H9 (cell line): Measurements from ENCODE around the gene NTSR2. TPM values are rescaled to one million over a fixed set of nuclear protein-coding genes. Genes with fewer than 3 reads are reported as not detected.

ENCODE experiments used
- DNase-seq: peaks from one replicate; pipeline ENCODE4 v3.0.0-alpha.2; 2017
- H2AFZ ChIP-seq: one replicate; pipeline ENCODE4 v1.6.1; 2013; ENCODE audit warnings: mild to moderate bottlenecking, low read length, control low read depth, moderate library complexity
- H2AK5ac ChIP-seq: 2 replicates; pipeline ENCODE4 v1.6.1; 2013; ENCODE audit warnings: low read length, control low read depth, mixed read lengths; ENCODE audit not compliant: insufficient read length
- H2BK120ac ChIP-seq: one replicate; pipeline ENCODE4 v1.6.1; 2013; ENCODE audit warnings: low read depth, mild to moderate bottlenecking, low read length, control low read depth, inconsistent platforms; ENCODE audit not compliant: poor library complexity, severe bottlenecking
- H2BK12ac ChIP-seq: 2 replicates; pipeline ENCODE4 v1.6.1; 2013; ENCODE audit warnings: low read length, control low read depth, mixed read lengths, low read depth; ENCODE audit not compliant: insufficient read length
- H2BK15ac ChIP-seq: 2 replicates; pipeline ENCODE4 v1.6.1; 2013; ENCODE audit warnings: low read depth, low read length, control low read depth
- H2BK20ac ChIP-seq: one replicate; pipeline ENCODE4 v1.6.1; 2013; ENCODE audit warnings: low read depth, mild to moderate bottlenecking, low read length, control low read depth, inconsistent platforms; ENCODE audit not compliant: poor library complexity, severe bottlenecking
- H2BK5ac ChIP-seq: 2 replicates; pipeline ENCODE4 v1.6.1; 2013; ENCODE audit warnings: low read length, control low read depth, mixed read lengths; ENCODE audit not compliant: insufficient read length
- H3K14ac ChIP-seq: 2 replicates; pipeline ENCODE4 v1.6.1; 2013; ENCODE audit warnings: low read length, control low read depth; ENCODE audit not compliant: insufficient read depth
- H3K18ac ChIP-seq: 2 replicates; pipeline ENCODE4 v1.6.1; 2013; ENCODE audit warnings: low read depth, mild to moderate bottlenecking, mixed read lengths, low read length, control low read depth; ENCODE audit not compliant: insufficient read length
- H3K23ac ChIP-seq: 2 replicates; pipeline ENCODE4 v1.6.1; 2013; ENCODE audit warnings: low read length, control low read depth, mixed read lengths, low read depth; ENCODE audit not compliant: insufficient read length
- H3K23me2 ChIP-seq: 2 replicates; pipeline ENCODE4 v1.6.1; 2013; ENCODE audit warnings: low read depth, mild to moderate bottlenecking, mixed read lengths, low read length, control low read depth; ENCODE audit not compliant: insufficient read length, poor library complexity, severe bottlenecking
- H3K27ac ChIP-seq: 2 replicates; pipeline ENCODE4 v1.5.1; 2013; ENCODE audit warnings: low read length, control low read depth, mixed read lengths, low read depth; ENCODE audit not compliant: insufficient read length
- H3K27me3 ChIP-seq: 2 replicates; pipeline ENCODE4 v1.6.1; 2013; ENCODE audit warnings: low read length, control low read depth, inconsistent platforms; ENCODE audit not compliant: insufficient read depth
- H3K4ac ChIP-seq: 2 replicates; pipeline ENCODE4 v1.6.1; 2013; ENCODE audit warnings: low read depth, mild to moderate bottlenecking, control low read depth, inconsistent platforms, low read length, moderate library complexity
- H3K4me1 ChIP-seq: 2 replicates; pipeline ENCODE4 v1.6.1; 2013; ENCODE audit warnings: low read length, control low read depth, inconsistent platforms; ENCODE audit not compliant: insufficient read depth
- H3K4me2 ChIP-seq: 2 replicates; pipeline ENCODE4 v1.6.1; 2013; ENCODE audit warnings: low read length, control low read depth, mixed read lengths; ENCODE audit not compliant: insufficient read length, insufficient read depth
- H3K56ac ChIP-seq: 2 replicates; pipeline ENCODE4 v1.6.1; 2013; ENCODE audit warnings: low read depth, mild to moderate bottlenecking, mixed read lengths, low read length, control low read depth; ENCODE audit not compliant: insufficient read length
- H3K79me1 ChIP-seq: 2 replicates; pipeline ENCODE4 v1.6.1; 2013; ENCODE audit warnings: low read depth, mild to moderate bottlenecking, moderate library complexity, low read length, control low read depth, inconsistent platforms; ENCODE audit not compliant: insufficient read depth, poor library complexity, severe bottlenecking
- H3K79me2 ChIP-seq: 2 replicates; pipeline ENCODE4 v1.6.1; 2013; ENCODE audit warnings: low read length, control low read depth, inconsistent platforms; ENCODE audit not compliant: insufficient read depth
- H3K9ac ChIP-seq: 2 replicates; pipeline ENCODE4 v1.6.1; 2013; ENCODE audit warnings: low read length, control low read depth, mixed read lengths; ENCODE audit not compliant: insufficient read length; ENCODE audit errors: extremely low read depth
- H3K9me3 ChIP-seq: one replicate; pipeline ENCODE4 v1.6.1; 2013; ENCODE audit warnings: low read depth, low read length, inconsistent platforms; ENCODE audit not compliant: control insufficient read depth
- H3T11ph ChIP-seq: one replicate; pipeline ENCODE4 v1.6.1; 2013; ENCODE audit warnings: mild to moderate bottlenecking, low read length, control low read depth, inconsistent platforms
- H4K20me1 ChIP-seq: one replicate; pipeline ENCODE4 v1.6.1; 2013; ENCODE audit not compliant: control insufficient read depth, insufficient read length, insufficient read depth
- H4K5ac ChIP-seq: 2 replicates; pipeline ENCODE4 v1.6.1; 2013; ENCODE audit warnings: low read depth, mild to moderate bottlenecking, mixed read lengths, low read length, control low read depth; ENCODE audit not compliant: insufficient read length
- H4K8ac ChIP-seq: replicated peaks from 2 replicates; pipeline ENCODE4 v1.6.1; 2013; ENCODE audit warnings: low read length, control low read depth, mixed read lengths, low read depth; ENCODE audit not compliant: insufficient read length
- H4K91ac ChIP-seq: 2 replicates; pipeline ENCODE4 v1.6.1; 2013; ENCODE audit warnings: low read depth, mild to moderate bottlenecking, moderate library complexity, mixed read lengths, low read length, control low read depth; ENCODE audit not compliant: insufficient read length
- H3K27ac Mint-ChIP-seq, 3 experiments: 2 replicates in 2 of 3; 3 replicates in 1 of 3; pipeline ENCODE4 v1.8.0; 2020 to 2021; ENCODE audit warnings: mixed read lengths in 3 of 3, mild to moderate bottlenecking in 1 of 3, moderate library complexity in 1 of 3
- H3K27me3 Mint-ChIP-seq: 2 replicates; pipeline ENCODE4 v1.8.0; 2021; ENCODE audit warnings: low read depth, mild to moderate bottlenecking, moderate library complexity, mixed read lengths
- H3K36me3 Mint-ChIP-seq, 3 experiments: 2 replicates in 2 of 3; 3 replicates in 1 of 3; pipeline ENCODE4 v1.8.0; 2020 to 2021; ENCODE audit warnings: low read depth in 3 of 3, mixed read lengths in 3 of 3; ENCODE audit not compliant: insufficient read depth in 1 of 3
- H3K4me1 Mint-ChIP-seq, 2 experiments: 2 replicates each; pipeline ENCODE4 v1.8.0; 2020; ENCODE audit warnings: mixed read lengths in 2 of 2
- H3K4me3 Mint-ChIP-seq, 2 experiments: 2 replicates in 1 of 2; 3 replicates in 1 of 2; pipeline ENCODE4 v1.8.0; 2020 to 2021; ENCODE audit warnings: mild to moderate bottlenecking in 2 of 2, mixed read lengths in 2 of 2, moderate library complexity in 1 of 2
- H3K9me3 Mint-ChIP-seq, 2 experiments: 2 replicates in 1 of 2; 3 replicates in 1 of 2; pipeline ENCODE4 v1.8.0; 2020; ENCODE audit warnings: mild to moderate bottlenecking in 2 of 2, mixed read lengths in 2 of 2, moderate library complexity in 1 of 2
- CTCF ChIP-seq: fragments of 200-600 bp; sonication (generic); conservative IDR thresholded peaks from 3 replicates; pipeline ENCODE4 v1.8.0; 2021; ENCODE audit warnings: antibody characterized with exemption, mild to moderate bottlenecking
- WGBS: extraction: QIAGEN DNeasy Blood & Tissue Kit; methylation state at CpG from one replicate; pipeline ENCODE4 v1.1.7; 2013; ENCODE audit warnings: missing lambda C conversion rate, low lambda C conversion rate, mixed read lengths; ENCODE audit not compliant: insufficient read length; ENCODE audit errors: extremely low coverage; 5-methylcytosine and 5-hydroxymethylcytosine counted together
- total RNA-seq: library from RNA; stranded (reverse); gene quantifications from 2 replicates; pipeline ENCODE4 v1.2.1, GENCODE V29; 2021

NTSR2 gene
- total RNA-seq, 1 experiment from 2014 or later, result not detected

GRCh38 chr2:11681722-11682589, 12.0 kb upstream of the NTSR2 start:
- Histone ChIP-seq H3K79me2 (no peaks in the 10 kb centered on the region), H3K79me1 (no peaks in the 10 kb centered on the region), H4K8ac (no peak overlapping the region), H2BK12ac (no peak overlapping the region), H4K5ac (no peak overlapping the region), H2AK5ac (no peak overlapping the region), H3K27ac (no peak overlapping the region), H2AFZ (no peak overlapping the region), H3K23me2 (no peaks in the 10 kb centered on the region), H3K9me3 (no peaks in the 10 kb centered on the region), H3K56ac (no peak overlapping the region), H3K27me3 (no peaks in the 10 kb centered on the region), H3K9ac (no peak overlapping the region), H2BK5ac (no peak overlapping the region), H4K91ac (no peak overlapping the region), H3K4me1 (peaks cover 5% of the 10 kb centered on the region; the same call in 1 of the 2 replicates), H3K4ac (no peak overlapping the region), H2BK120ac (no peak overlapping the region), H3K23ac (no peak overlapping the region), H3K14ac (no peak overlapping the region), H4K20me1 (no peaks in the 10 kb centered on the region), H3K18ac (no peak overlapping the region), H2BK20ac (no peak overlapping the region), H3K4me2 (no peak overlapping the region), H3T11ph (no peak overlapping the region), H2BK15ac (no peak overlapping the region)
- DNase-seq, result peak; percentile 84
- no CpG with 5 or more reads among the region's 31 CpGs for WGBS
- Mint-ChIP-seq H3K4me1 (peaks cover 40 to 46% of the 10 kb centered on the region in 2 experiments), H3K36me3 (no peaks in the 10 kb centered on the region; a peak in 1 of 7 replicates), H3K9me3 (no peaks in the 10 kb centered on the region), H3K27me3 (peaks cover 10% of the 10 kb centered on the region), H3K27ac (no peak overlapping the region), H3K4me3 (peak overlapping the region in 1 of 2 experiments; percentile 38; a peak in 2 of 5 replicates)
- peak; percentile 99 for TF ChIP-seq CTCF
